Ishikawa (cell line): ENCODE data around the gene POLDIP3.

Experiments used
- CEBPB ChIP-seq: IDR thresholded peaks from 2 replicates; pipeline ENCODE4 v1.6.1; 2012
- CREB1 ChIP-seq: IDR thresholded peaks from 2 replicates; pipeline ENCODE4 v1.6.1; 2012; ENCODE audit warnings: low read depth
- EGR1 ChIP-seq: IDR thresholded peaks from 2 replicates; pipeline ENCODE4 v1.6.1; 2012
- EP300 ChIP-seq: IDR thresholded peaks from 2 replicates; pipeline ENCODE4 v1.6.1; 2012; ENCODE audit warnings: borderline replicate concordance
- FOXM1 ChIP-seq: IDR thresholded peaks from 2 replicates; pipeline ENCODE4 v1.6.1; 2012; ENCODE audit warnings: low read depth, borderline replicate concordance
- MAX ChIP-seq: IDR thresholded peaks from 2 replicates; pipeline ENCODE4 v1.6.1; 2012
- NFIC ChIP-seq: IDR thresholded peaks from 2 replicates; pipeline ENCODE4 v1.6.1; 2012
- RAD21 ChIP-seq: IDR thresholded peaks from 2 replicates; pipeline ENCODE4 v1.6.1; 2012; ENCODE audit warnings: low read depth
- TAF1 ChIP-seq: IDR thresholded peaks from 2 replicates; pipeline ENCODE4 v1.6.1; 2012; ENCODE audit warnings: low read depth, mild to moderate bottlenecking
- TCF12 ChIP-seq: IDR thresholded peaks from 2 replicates; pipeline ENCODE4 v1.6.1; 2012; ENCODE audit warnings: low read depth
- TEAD4 ChIP-seq: IDR thresholded peaks from 2 replicates; pipeline ENCODE4 v1.6.1; 2012
- USF1 ChIP-seq: IDR thresholded peaks from 2 replicates; pipeline ENCODE4 v1.6.1; 2012
- YY1 ChIP-seq: IDR thresholded peaks from 2 replicates; pipeline ENCODE4 v1.6.1; 2012; ENCODE audit warnings: low read depth
- ZBTB7A ChIP-seq: IDR thresholded peaks from 2 replicates; pipeline ENCODE4 v1.6.1; 2012; ENCODE audit warnings: low read depth
- TF ChIP-seq, protein P1 (sequence below): IDR thresholded peaks from 2 replicates; pipeline ENCODE4 v1.6.1; 2012; ENCODE audit warnings: low read depth, mild to moderate bottlenecking

Gene POLDIP3

GRCh38 chr22:42630211-42630610 is 15.5 kb upstream of the POLDIP3 start:
- TF ChIP-seq RAD21 (no peak), NFIC (no peak), EGR1 (no peak), USF1 (no peak), FOXM1 (no peak), TAF1 (no peak), YY1 (no peak), ZBTB7A (no peak), CREB1 (no peak), TEAD4 (no peak), MAX (no peak), CEBPB (no peak)

DNA sequence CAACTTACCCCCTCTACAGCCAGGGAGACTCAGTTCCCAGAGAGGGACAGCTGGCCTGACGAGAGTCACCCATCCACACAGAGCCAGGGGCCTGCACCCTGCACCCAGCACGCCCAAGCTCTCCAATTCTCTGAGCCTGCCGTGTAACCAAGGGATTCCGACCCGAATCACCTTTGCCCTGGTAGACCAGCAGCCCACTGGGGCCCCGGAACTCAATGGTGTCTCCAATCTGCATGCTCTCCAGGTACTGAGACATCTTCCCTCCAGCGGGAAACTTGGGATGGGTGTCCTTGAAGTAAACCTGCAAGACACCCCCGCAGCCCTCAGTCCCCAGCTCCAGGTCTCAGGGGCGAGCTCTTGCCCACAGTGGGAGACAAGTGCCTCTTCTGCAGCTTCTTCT is 13.3 kb upstream of the POLDIP3 start:
- TF ChIP-seq TEAD4 (no peak), NFIC (no peak), USF1 (no peak), YY1 (no peak), TCF12 (no peak), RAD21 (no peak), MAX (no peak), TAF1 (no peak), ZBTB7A (no peak), FOXM1 (no peak), EP300 (no peak), CREB1 (no peak), EGR1 (no peak), CEBPB (no peak)
- TF ChIP-seq, protein P1, sequence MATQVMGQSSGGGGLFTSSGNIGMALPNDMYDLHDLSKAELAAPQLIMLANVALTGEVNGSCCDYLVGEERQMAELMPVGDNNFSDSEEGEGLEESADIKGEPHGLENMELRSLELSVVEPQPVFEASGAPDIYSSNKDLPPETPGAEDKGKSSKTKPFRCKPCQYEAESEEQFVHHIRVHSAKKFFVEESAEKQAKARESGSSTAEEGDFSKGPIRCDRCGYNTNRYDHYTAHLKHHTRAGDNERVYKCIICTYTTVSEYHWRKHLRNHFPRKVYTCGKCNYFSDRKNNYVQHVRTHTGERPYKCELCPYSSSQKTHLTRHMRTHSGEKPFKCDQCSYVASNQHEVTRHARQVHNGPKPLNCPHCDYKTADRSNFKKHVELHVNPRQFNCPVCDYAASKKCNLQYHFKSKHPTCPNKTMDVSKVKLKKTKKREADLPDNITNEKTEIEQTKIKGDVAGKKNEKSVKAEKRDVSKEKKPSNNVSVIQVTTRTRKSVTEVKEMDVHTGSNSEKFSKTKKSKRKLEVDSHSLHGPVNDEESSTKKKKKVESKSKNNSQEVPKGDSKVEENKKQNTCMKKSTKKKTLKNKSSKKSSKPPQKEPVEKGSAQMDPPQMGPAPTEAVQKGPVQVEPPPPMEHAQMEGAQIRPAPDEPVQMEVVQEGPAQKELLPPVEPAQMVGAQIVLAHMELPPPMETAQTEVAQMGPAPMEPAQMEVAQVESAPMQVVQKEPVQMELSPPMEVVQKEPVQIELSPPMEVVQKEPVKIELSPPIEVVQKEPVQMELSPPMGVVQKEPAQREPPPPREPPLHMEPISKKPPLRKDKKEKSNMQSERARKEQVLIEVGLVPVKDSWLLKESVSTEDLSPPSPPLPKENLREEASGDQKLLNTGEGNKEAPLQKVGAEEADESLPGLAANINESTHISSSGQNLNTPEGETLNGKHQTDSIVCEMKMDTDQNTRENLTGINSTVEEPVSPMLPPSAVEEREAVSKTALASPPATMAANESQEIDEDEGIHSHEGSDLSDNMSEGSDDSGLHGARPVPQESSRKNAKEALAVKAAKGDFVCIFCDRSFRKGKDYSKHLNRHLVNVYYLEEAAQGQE, result no peak

DNA sequence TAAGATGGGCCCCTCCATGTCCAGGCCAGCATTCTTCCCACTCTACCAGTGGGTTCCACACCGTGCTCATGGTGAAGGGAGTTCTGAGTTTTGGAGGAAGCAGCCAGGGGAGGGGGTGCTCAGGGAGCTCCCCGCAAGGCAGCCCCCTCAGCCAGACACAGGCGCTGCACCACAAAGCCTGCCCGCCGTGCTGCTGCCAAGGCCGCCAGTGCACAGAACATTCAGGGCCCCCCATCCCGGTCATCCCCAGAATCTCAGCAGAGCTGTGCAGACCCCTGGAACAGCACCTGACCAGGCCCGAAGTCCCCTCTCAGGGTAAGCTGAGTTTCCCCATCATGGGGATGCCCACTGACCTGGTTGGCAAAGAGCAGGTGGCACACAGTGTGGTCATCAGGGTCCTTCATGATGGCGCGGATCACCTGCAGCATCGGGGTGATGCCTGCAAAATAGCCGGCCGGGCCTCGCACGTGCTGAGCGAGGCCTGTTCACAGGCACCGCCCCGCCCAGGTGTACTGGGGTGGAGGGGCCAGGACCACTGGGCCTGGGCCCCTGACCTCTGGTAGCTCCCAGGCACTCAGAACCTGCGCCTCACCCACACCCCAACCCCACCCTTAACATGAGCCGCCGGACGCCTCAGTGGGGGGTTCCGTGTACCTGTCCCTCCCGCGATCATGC is 12.4 kb upstream of the POLDIP3 start:
- TF ChIP-seq EP300 (no peak), RAD21 (no peak), CEBPB (no peak), NFIC (no peak), MAX (no peak), CREB1 (no peak), EGR1 (no peak), TCF12 (no peak), USF1 (no peak), FOXM1 (no peak), TEAD4 (no peak), TAF1 (no peak), ZBTB7A (no peak), YY1 (no peak)
- TF ChIP-seq, protein P1, result no peak

- no peak for TF ChIP-seq ZBTB7A
- no peak for TF ChIP-seq EP300
- no peak for TF ChIP-seq YY1
- TF ChIP-seq TCF12, result no peak
- no peak for TF ChIP-seq CREB1
- TF ChIP-seq FOXM1, result no peak
- TF ChIP-seq, protein P1, result no peak
- no peak for TF ChIP-seq TEAD4
- no peak for TF ChIP-seq TAF1
- TF ChIP-seq RAD21, result no peak
- no peak for TF ChIP-seq MAX
- TF ChIP-seq EGR1, result no peak
Observed at GRCh38 chr22:42626431-42626830, 11.7 kb upstream of the POLDIP3 start.
